Right ventricle myocardium superior (tissue), 1 donor: ENCODE results near the gene ADCY9. TPM values are rescaled to one million over a fixed set of nuclear protein-coding genes. Genes with fewer than 3 reads are reported as not detected.

Source experiments
- ATAC-seq: fragments of 200-7000 bp; cut with Tn5 transposase; one replicate; pipeline ENCODE4 v1.9.1; 2020; ENCODE audit warnings: mild to moderate bottlenecking; ENCODE audit not compliant: poor library complexity
- DNase-seq: peaks from one replicate; pipeline ENCODE4 v3.0.0-alpha.2; 2020
- intact Hi-C: fragments of 100-400 bp; cut with DNase I; formaldehyde crosslinking; loops from one replicate; pipeline ENCODE4 v1.11.2; 2022
- total RNA-seq: library from RNA; stranded (reverse); fragmentation: NEBNext Ultra II Directional; extraction: Animal tissue kit (Norgen Biotek cat#: 25700); gene quantifications from one replicate; pipeline ENCODE4 v1.2.1, GENCODE V29; 2021
- donor health status: DM: no; HTN: yes; CAD: no; lungs with severe emphysema.

The ADCY9 gene
- total RNA-seq, 1 donor from 2014 or later = 44.8 TPM

GRCh38 chr16:3924763-3925162 is 191.5 kb downstream of the ADCY9 start:
- intact Hi-C loops = no loop called here
- no peak for ATAC-seq
- DNase-seq = no peak

- ATAC-seq (no peak), DNase-seq (no peak)
- intact Hi-C loops = no loop called here
Measured at GRCh38 chr16:3922241-3922640, 194.0 kb downstream of the ADCY9 start.

- ATAC-seq (no peak), DNase-seq (no peak)
- intact Hi-C loops = no loop called here
Measured at GRCh38 chr16:3920206-3920605, 196.0 kb downstream of the ADCY9 start.

- intact Hi-C loops = no loop called here
- DNase-seq = no peak
- no peak for ATAC-seq
Measured at GRCh38 chr16:3919413-3919812, 196.8 kb downstream of the ADCY9 start.

- intact Hi-C loops = no loop called here
- DNase-seq = no peak
- ATAC-seq = no peak
Measured at GRCh38 chr16:3915426-3916260, 200.6 kb downstream of the ADCY9 start.

- DNase-seq (no peak), ATAC-seq (no peak)
- intact Hi-C loops = no loop called here
Measured at GRCh38 chr16:3912897-3913296, 203.3 kb downstream of the ADCY9 start.

Other genes starting within 250 kb of the ADCY9 start
- gene CREBBP, start 235.7 kb downstream of the ADCY9 start, total RNA-seq = 35.3 TPM
- 350 TPM for gene SRL, start 125.6 kb upstream of the ADCY9 start, total RNA-seq
- 4.0 TPM for gene TFAP4, start 156.6 kb upstream of the ADCY9 start, total RNA-seq
- 14.6 TPM for gene GLIS2, start 199.6 kb upstream of the ADCY9 start, total RNA-seq
- gene PAM16, start 234.9 kb upstream of the ADCY9 start, total RNA-seq = 74.0 TPM